Measurements from ENCODE around the gene BTBD16.

BTBD16 gene

DNA sequence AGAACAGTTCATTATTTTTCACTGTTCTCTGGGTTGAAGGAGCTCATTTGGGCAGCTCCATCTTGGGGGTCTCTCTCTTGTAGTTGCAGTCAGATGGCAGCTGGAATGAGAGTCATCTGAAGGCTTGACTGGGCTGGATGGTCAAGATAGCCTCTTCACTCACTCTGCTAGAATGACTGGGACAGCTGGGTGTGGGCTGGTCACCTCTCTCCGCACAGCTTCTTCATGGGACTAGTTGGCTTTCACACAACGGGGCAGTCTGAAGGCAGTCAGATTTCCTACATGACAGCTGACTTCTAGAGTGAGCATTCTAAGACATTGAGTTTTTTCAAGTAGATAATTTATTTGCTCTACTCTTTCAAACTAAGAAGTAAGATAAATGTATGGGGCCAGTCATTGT lies 116.5 kb downstream of the BTBD16 start:
- TF ChIP-seq, protein P1, sequence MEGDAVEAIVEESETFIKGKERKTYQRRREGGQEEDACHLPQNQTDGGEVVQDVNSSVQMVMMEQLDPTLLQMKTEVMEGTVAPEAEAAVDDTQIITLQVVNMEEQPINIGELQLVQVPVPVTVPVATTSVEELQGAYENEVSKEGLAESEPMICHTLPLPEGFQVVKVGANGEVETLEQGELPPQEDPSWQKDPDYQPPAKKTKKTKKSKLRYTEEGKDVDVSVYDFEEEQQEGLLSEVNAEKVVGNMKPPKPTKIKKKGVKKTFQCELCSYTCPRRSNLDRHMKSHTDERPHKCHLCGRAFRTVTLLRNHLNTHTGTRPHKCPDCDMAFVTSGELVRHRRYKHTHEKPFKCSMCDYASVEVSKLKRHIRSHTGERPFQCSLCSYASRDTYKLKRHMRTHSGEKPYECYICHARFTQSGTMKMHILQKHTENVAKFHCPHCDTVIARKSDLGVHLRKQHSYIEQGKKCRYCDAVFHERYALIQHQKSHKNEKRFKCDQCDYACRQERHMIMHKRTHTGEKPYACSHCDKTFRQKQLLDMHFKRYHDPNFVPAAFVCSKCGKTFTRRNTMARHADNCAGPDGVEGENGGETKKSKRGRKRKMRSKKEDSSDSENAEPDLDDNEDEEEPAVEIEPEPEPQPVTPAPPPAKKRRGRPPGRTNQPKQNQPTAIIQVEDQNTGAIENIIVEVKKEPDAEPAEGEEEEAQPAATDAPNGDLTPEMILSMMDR (IDR thresholded peaks at IDR 0.05; ENCODE audit: unreplicated experiment in 3 of 3) = no peak
- H3K9me3 Mint-ChIP-seq = peaks cover 15% of the 10 kb centered on the region
- H3K4me1 Mint-ChIP-seq = peaks cover 7% of the 10 kb centered on the region
- H3K4me3 Mint-ChIP-seq = no peak overlapping the region
- H3K27me3 Mint-ChIP-seq (ENCODE audit: low read depth) = no peaks in the 10 kb centered on the region
- H3K36me3 Mint-ChIP-seq (ENCODE audit: low read depth) = peaks cover 24% of the 10 kb centered on the region
- no peak overlapping the region for H3K27ac Mint-ChIP-seq

Measured in nephron (organoid).